Measurements from ENCODE around the gene NF2.

DNA sequence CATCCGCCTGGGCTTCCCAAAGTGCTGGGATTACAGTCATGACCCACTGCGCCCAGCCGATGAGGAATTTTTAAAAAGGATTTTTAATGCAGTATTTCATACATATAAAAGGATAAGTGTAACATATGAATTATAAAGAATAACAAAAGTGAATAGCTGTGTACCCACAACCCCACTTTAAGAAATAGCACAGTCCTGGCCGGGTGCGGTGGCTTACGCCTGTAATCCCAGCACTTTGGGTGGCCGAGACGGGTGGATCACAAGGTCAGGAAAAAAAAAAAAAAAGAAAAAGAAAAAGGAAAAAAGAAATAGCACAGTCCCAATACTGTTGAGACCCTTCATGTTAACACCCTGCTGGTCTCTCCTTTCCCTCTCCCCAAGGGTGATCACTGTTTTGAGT, 62.1 kb downstream of the NF2 start:
- TF ChIP-seq, protein P1, sequence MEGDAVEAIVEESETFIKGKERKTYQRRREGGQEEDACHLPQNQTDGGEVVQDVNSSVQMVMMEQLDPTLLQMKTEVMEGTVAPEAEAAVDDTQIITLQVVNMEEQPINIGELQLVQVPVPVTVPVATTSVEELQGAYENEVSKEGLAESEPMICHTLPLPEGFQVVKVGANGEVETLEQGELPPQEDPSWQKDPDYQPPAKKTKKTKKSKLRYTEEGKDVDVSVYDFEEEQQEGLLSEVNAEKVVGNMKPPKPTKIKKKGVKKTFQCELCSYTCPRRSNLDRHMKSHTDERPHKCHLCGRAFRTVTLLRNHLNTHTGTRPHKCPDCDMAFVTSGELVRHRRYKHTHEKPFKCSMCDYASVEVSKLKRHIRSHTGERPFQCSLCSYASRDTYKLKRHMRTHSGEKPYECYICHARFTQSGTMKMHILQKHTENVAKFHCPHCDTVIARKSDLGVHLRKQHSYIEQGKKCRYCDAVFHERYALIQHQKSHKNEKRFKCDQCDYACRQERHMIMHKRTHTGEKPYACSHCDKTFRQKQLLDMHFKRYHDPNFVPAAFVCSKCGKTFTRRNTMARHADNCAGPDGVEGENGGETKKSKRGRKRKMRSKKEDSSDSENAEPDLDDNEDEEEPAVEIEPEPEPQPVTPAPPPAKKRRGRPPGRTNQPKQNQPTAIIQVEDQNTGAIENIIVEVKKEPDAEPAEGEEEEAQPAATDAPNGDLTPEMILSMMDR (IDR thresholded peaks at IDR 0.05) = no peak
- TF ChIP-seq, protein P2, sequence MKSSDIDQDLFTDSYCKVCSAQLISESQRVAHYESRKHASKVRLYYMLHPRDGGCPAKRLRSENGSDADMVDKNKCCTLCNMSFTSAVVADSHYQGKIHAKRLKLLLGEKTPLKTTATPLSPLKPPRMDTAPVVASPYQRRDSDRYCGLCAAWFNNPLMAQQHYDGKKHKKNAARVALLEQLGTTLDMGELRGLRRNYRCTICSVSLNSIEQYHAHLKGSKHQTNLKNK (CRISPR knock-in tag; IDR thresholded peaks at IDR 0.05) = no peak
- TF ChIP-seq SMAD3 (CRISPR knock-in tag; IDR thresholded peaks at IDR 0.05; ENCODE audit: borderline replicate concordance) = no peak
- no peak for TF ChIP-seq IRF2 (CRISPR knock-in tag; IDR thresholded peaks at IDR 0.05; ENCODE audit: borderline replicate concordance, low read depth)
- no peak for TF ChIP-seq NR3C1 (CRISPR knock-in tag; conservative IDR thresholded peaks at IDR 0.05; ENCODE audit: low read depth)
- no peak for TF ChIP-seq ZNF416 (CRISPR knock-in tag; IDR thresholded peaks at IDR 0.05)
- TF ChIP-seq, protein P3, sequence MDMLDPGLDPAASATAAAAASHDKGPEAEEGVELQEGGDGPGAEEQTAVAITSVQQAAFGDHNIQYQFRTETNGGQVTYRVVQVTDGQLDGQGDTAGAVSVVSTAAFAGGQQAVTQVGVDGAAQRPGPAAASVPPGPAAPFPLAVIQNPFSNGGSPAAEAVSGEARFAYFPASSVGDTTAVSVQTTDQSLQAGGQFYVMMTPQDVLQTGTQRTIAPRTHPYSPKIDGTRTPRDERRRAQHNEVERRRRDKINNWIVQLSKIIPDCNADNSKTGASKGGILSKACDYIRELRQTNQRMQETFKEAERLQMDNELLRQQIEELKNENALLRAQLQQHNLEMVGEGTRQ (CRISPR knock-in tag; IDR thresholded peaks at IDR 0.05) = no peak

Data from WTC11 (cell line).